IPS DF 6.9 (cell line): ENCODE results near the gene NFKB1.

Source experiments
- DNase-seq: peaks from one replicate; pipeline ENCODE4 v3.0.0-alpha.2; 2013; ENCODE audit warnings: low read depth, low spot score
- H3K27ac ChIP-seq: one replicate; pipeline ENCODE4 v1.5.1; 2013; ENCODE audit warnings: low read length, control low read depth
- H3K27me3 ChIP-seq: 2 replicates; pipeline ENCODE4 v1.6.1; 2013; ENCODE audit warnings: mild to moderate bottlenecking, low read length; ENCODE audit not compliant: control insufficient read depth, insufficient read depth
- H3K36me3 ChIP-seq: 2 replicates; pipeline ENCODE4 v1.6.1; 2013; ENCODE audit warnings: low read length; ENCODE audit not compliant: control insufficient read depth, insufficient read depth
- H3K4me1 ChIP-seq: 2 replicates; pipeline ENCODE4 v1.6.1; 2013; ENCODE audit warnings: low read length; ENCODE audit not compliant: control insufficient read depth, insufficient read depth
- H3K4me3 ChIP-seq: 2 replicates; pipeline ENCODE4 v1.5.1; 2013; ENCODE audit warnings: mild to moderate bottlenecking, low read length
- H3K9me3 ChIP-seq: 2 replicates; pipeline ENCODE4 v1.6.1; 2013; ENCODE audit warnings: low read length, inconsistent platforms; ENCODE audit not compliant: control insufficient read depth, insufficient read depth
- WGBS: extraction: QIAGEN DNeasy Blood & Tissue Kit; methylation state at CpG from one replicate; pipeline ENCODE4 v1.1.7; 2013; ENCODE audit warnings: mixed read lengths, missing lambda C conversion rate; ENCODE audit not compliant: insufficient read length, insufficient coverage; 5-methylcytosine and 5-hydroxymethylcytosine counted together

Gene NFKB1

GRCh38 chr4:102592256-102592655 is 91.1 kb downstream of the NFKB1 start:
- Histone ChIP-seq H3K4me1 (no peaks in the 10 kb centered on the region), H3K27ac (no peak overlapping the region), H3K9me3 (no peaks in the 10 kb centered on the region), H3K27me3 (no peaks in the 10 kb centered on the region), H3K36me3 (no peaks in the 10 kb centered on the region), H3K4me3 (no peak overlapping the region)
- no peak for DNase-seq

- Histone ChIP-seq H3K27me3 (no peaks in the 10 kb centered on the region), H3K4me3 (no peak overlapping the region), H3K9me3 (no peaks in the 10 kb centered on the region), H3K36me3 (no peaks in the 10 kb centered on the region), H3K4me1 (no peaks in the 10 kb centered on the region), H3K27ac (no peak overlapping the region)
- no CpG with 5 or more reads among the region's 7 CpGs for WGBS
- DNase-seq, result no peak
Observed at GRCh38 chr4:102593147-102593546, 92.0 kb downstream of the NFKB1 start.

- Histone ChIP-seq H3K4me3 (no peak overlapping the region), H3K4me1 (no peaks in the 10 kb centered on the region), H3K36me3 (no peaks in the 10 kb centered on the region), H3K27ac (no peak overlapping the region), H3K9me3 (no peaks in the 10 kb centered on the region), H3K27me3 (no peaks in the 10 kb centered on the region)
- DNase-seq, result no peak
- WGBS, result no CpG with 5 or more reads among the region's 2 CpGs
Observed at GRCh38 chr4:102594000-102594399, 92.8 kb downstream of the NFKB1 start.

- no peaks in the 10 kb centered on the region for H3K27me3 ChIP-seq
- no CpG with 5 or more reads among the region's 4 CpGs for WGBS
- no peak for DNase-seq
- H3K36me3 ChIP-seq, result no peaks in the 10 kb centered on the region
- H3K27ac ChIP-seq, result no peak overlapping the region
- H3K4me1 ChIP-seq, result no peaks in the 10 kb centered on the region
- H3K4me3 ChIP-seq, result no peak overlapping the region
- H3K9me3 ChIP-seq, result no peaks in the 10 kb centered on the region
Observed at GRCh38 chr4:102596532-102596931, 95.4 kb downstream of the NFKB1 start.

GRCh38 chr4:102598086-102598761 is 97.1 kb downstream of the NFKB1 start:
- no peaks in the 10 kb centered on the region for H3K4me1 ChIP-seq
- no peaks in the 10 kb centered on the region for H3K9me3 ChIP-seq
- no peak for DNase-seq
- no peak overlapping the region for H3K4me3 ChIP-seq
- no peak overlapping the region for H3K27ac ChIP-seq
- WGBS, result no CpG with 5 or more reads among the region's 1 CpG
- no peaks in the 10 kb centered on the region for H3K27me3 ChIP-seq
- no peaks in the 10 kb centered on the region for H3K36me3 ChIP-seq

DNA sequence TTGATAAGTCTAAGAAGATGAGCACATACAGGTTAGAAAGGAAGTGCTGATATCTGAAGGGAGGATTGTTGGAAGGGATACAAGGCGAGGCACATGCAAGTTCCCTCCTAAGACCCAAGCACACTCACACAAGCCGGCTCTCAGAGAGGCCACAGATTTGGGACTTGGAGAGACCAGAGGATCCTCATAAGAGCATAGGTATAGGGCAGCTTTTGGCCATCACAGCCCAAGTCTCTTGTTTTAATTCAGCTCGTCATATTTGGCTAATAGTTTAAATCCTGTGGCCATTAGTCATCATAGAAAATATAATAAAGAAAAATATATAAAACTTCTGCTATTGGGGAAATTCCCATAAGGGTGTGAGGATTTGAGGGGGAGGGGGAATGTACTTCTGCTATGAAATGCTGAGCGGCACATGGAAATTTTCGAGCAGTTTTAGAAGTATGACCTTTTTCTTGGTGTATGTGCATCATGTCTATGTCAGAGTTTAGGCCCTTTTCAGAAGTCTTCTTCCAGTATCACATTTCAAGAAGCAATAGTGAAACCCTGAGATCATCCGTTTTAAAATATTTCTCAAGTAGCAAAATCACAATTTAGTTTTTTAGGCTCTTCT is 97.7 kb downstream of the NFKB1 start:
- Histone ChIP-seq H3K27me3 (no peaks in the 10 kb centered on the region), H3K9me3 (no peaks in the 10 kb centered on the region), H3K36me3 (no peaks in the 10 kb centered on the region), H3K4me1 (no peaks in the 10 kb centered on the region), H3K4me3 (no peak overlapping the region), H3K27ac (no peak overlapping the region)
- no peak for DNase-seq
- whole genome bisulfite sequencing, result no CpG with 5 or more reads among the region's 6 CpGs

DNA sequence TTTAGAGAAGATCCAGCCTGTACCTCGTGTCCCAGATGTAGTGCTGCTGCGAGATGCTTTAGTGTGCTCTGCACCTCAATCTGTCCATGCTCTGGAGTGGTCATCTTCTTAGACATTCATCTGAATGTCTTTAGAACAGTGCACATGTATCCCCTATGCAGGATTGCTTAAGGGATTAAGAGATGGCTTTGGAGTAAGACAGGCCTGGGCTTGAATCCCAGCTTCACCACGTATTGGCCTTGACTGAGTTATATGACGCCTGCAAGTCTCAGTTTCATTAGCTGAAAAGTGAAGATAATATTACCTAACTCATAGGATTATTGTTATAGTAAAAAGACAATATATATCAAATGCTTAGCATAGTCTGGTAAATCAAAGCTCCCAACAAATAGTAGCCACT is 98.3 kb downstream of the NFKB1 start:
- Histone ChIP-seq H3K27me3 (no peaks in the 10 kb centered on the region), H3K9me3 (no peaks in the 10 kb centered on the region), H3K4me3 (no peak overlapping the region), H3K4me1 (no peaks in the 10 kb centered on the region), H3K27ac (no peak overlapping the region), H3K36me3 (no peaks in the 10 kb centered on the region)
- no peak for DNase-seq
- no CpG with 5 or more reads among the region's 4 CpGs for WGBS

- no peaks in the 10 kb centered on the region for H3K36me3 ChIP-seq
- H3K4me1 ChIP-seq, result no peaks in the 10 kb centered on the region
- no peak for DNase-seq
- H3K4me3 ChIP-seq, result no peak overlapping the region
- no peaks in the 10 kb centered on the region for H3K9me3 ChIP-seq
- no CpG with 5 or more reads among the region's 3 CpGs for WGBS
- no peak overlapping the region for H3K27ac ChIP-seq
- H3K27me3 ChIP-seq, result no peaks in the 10 kb centered on the region
Observed at GRCh38 chr4:102599886-102600285, 98.7 kb downstream of the NFKB1 start.

- DNase-seq, result no peak
- H3K4me1 ChIP-seq, result no peaks in the 10 kb centered on the region
- no peak overlapping the region for H3K27ac ChIP-seq
- H3K36me3 ChIP-seq, result no peaks in the 10 kb centered on the region
- H3K27me3 ChIP-seq, result no peaks in the 10 kb centered on the region
- no peaks in the 10 kb centered on the region for H3K9me3 ChIP-seq
- H3K4me3 ChIP-seq, result no peak overlapping the region
Observed at GRCh38 chr4:102600689-102601088, 99.5 kb downstream of the NFKB1 start.

DNA sequence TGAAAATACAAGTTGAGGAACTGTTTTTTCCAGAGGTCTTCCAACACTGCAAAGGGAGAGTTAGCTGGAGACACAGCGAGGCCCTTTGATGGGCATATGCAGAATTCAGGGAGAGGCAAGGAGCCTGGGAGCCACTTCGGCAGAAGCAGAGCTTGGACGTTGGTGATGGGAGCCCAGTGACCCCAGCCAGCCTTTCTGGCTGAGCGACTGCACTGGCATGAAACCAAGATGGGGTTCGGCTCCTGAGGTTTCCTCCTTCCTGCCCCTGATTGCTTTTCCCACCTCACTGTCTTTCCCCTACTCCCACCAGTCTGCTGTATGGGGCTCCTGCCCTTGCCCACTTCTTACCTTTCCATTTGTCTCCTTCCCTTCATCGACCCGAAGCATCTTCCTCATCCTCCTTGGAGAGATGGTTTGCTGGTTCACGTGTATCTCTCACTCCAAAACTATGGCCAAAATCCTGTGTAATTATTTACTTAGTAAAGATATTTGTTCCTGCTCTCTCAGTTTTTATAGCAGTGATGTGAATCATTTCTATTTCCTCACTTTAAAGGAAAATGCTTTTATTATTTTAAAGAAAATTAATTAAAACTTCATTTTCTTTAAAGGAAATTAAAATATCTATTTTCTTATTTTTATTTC is 100.5 kb downstream of the NFKB1 start:
- H3K4me3 ChIP-seq, result no peak overlapping the region
- H3K27me3 ChIP-seq, result no peaks in the 10 kb centered on the region
- DNase-seq, result no peak
- H3K4me1 ChIP-seq, result no peaks in the 10 kb centered on the region
- H3K27ac ChIP-seq, result no peak overlapping the region
- no peaks in the 10 kb centered on the region for H3K9me3 ChIP-seq
- WGBS, result no CpG with 5 or more reads among the region's 8 CpGs
- no peaks in the 10 kb centered on the region for H3K36me3 ChIP-seq
